ENCODE data around the gene DUSP21.
"Not testable (repeated sequence)": the region's sequence is repeated elsewhere in the genome, so short reads cannot be mapped to it uniquely, and the experiment has no call there.

DUSP21 gene

DNA sequence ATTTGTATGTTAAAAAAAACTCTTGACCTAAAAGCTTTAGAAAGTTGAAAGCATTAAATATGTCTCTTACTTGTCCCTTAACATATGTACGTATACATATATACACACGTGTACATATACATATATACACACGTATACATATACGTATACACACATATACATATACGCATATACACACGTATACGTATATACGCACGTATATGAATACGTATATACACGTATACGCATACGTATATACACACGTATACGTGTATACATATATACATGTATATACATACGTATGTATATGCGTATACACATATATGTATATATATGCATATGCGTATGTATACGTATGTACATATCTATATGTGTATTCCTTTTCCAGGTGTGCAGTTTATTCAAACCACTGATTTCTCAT, 32.9 kb downstream of the DUSP21 start:
- no peak for DNase-seq

DNA sequence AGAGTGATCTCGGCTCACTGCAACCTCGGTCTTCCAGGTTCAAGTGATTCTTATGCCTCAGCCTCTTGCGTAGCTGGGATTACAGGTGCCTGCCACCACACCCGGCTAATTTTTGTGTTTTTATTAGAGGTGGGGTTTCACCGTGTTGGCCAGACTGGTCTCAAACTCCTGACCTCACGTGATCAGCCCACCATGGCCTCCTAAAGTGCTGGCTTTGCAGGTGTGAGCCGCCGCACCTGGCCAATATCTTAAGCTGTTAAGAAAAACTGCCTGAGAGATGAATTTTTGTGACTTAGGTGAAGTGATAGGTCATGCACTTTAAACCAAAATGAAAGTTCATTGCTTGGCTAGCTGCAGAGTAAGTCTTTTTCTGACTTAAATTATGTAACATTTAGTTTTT, 35.0 kb downstream of the DUSP21 start:
- DNase-seq = no peak

DNA sequence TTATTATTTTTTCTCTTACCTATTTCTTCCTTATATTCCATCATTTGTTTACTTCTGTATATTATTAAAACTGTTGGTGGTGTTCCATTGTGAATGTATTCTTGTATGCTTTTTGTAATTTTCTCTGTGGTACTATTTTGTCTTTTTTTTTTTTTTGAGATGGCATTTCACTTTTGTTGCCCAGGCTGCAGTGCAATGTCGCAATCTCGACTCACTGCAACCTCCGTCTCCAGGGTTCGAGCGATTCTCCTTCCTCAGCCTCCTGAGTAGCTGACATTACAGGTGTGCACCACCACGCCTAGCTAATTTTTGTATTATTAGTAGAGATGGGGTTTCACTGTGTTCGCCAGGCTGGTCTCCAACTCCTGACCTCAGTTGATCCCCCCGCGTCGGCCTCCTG, 37.7 kb downstream of the DUSP21 start:
- no peak for DNase-seq

DNA sequence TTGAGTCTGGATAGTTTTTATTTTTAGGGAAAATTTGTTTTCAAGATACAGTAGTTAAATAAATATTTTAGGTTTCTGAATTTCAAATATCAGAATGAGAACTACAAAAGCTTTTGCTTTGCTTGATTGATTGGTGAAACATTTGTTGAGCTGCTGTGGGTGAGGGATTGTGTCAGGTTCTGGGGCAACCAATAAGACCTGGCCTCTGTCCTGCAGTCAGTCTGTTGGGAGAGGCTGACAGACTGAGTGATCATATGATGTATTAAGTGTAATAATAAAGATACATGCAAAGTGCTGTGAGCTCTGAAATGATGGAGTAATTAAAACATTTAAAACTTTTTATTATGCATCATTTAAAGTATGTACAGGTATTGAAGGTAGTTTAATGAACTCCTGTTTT, 38.8 kb downstream of the DUSP21 start:
- no peak for DNase-seq

DNA sequence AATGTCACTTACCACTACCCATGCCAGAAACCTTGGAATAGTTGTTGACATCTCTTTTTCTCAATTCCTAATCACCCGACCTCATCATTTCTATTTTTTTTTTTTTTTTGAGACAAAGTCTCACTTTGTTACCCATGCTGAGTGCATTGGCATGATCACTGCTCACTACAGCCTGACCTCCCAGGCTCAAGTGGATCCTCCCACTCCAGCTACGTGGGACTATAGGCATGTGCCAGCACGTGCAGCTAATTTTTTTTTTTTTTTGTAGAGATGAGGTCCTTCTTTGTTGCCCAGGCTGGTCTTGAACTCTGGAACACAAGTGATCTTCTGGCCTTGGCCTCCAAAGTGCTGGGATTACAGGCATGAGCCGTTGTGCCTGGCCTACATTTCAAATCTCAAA, 41.1 kb downstream of the DUSP21 start:
- DNase-seq = no peak

DNA sequence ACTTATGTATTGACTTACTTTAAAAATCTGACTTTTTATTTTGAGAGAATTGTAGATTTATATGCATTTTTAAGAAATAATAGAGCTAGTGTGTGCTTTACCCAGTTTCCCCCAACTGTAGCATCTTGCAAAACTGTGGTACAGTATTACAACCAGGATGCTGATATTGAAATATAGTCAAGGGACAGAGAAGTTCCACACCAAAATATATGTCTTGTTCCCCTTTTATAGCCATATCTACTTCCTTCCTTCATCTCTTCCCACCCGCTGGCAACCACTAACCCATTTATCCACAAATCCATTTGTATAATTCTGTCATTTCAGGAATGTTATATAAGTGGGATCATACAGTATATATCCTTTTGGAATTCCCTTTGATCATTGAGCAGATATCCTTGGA, 46.0 kb downstream of the DUSP21 start:
- no peak for DNase-seq

DNA sequence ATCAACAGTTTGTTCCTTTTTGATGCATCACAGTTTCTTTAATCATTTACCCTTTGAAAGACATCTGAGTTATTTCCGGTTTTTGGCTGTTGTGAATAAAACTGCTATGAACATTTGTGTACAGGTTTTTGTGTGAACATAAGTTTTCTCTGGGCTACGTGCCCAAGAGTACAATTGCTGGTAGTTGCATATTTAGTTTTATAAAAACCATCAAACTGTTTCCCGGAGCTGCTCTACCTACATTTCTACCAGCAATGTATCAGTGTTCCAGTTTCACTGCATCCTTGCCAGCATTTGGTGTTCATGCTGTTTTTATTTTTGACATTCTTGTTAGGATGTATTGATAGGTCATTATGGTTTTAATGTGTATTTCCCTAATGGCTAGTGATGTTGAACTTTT, 46.4 kb downstream of the DUSP21 start:
- no peak for DNase-seq

DNA sequence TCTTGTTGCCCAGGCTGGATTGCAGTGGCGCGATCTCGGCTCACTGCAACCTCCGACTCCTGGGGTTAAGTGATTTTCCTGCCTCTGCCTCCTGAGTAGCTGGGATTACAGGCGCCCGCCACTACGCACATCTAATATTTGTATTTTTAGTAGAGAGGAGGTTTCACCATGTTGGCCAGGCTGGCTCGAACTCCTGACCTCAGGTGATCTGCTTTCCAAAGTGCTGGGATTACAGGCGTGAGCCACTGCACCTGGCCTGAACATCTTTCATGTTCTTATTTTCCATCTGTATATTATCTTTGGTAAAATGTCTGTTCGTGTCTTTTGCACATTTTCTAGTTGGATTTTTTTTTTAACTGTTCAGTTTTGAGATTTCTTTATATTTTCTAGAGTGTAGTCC, 46.9 kb downstream of the DUSP21 start:
- not testable (repeated sequence) for DNase-seq

DNA sequence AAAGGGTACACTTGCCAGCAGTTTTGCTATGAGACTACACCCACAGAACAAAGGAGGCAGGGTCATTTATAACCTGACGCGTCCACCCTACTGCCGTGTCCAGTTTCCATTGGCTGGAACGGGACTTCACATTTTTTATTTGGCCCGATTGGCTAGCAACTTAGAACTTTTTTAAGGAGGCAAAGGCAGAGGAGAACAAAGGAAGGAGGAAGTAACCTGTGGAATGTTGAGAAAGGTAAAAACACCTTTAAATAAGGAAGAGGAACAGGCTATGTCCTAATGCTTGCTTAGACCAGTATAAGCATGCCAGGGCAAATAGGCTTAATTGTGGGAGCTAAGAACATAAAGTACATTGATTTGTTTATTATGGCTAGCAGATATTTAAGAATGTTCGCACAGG, 47.8 kb downstream of the DUSP21 start:
- no peak for DNase-seq
